Ishikawa (cell line): ENCODE results near the gene MEGF11.

Source experiments
- CEBPB ChIP-seq: IDR thresholded peaks from 2 replicates; pipeline ENCODE4 v1.6.1; 2012
- EP300 ChIP-seq: IDR thresholded peaks from 2 replicates; pipeline ENCODE4 v1.6.1; 2012; ENCODE audit warnings: borderline replicate concordance
- RAD21 ChIP-seq: IDR thresholded peaks from 2 replicates; pipeline ENCODE4 v1.6.1; 2012; ENCODE audit warnings: low read depth
- TCF12 ChIP-seq: IDR thresholded peaks from 2 replicates; pipeline ENCODE4 v1.6.1; 2012; ENCODE audit warnings: low read depth
- YY1 ChIP-seq: IDR thresholded peaks from 2 replicates; pipeline ENCODE4 v1.6.1; 2012; ENCODE audit warnings: low read depth
- ZBTB7A ChIP-seq: IDR thresholded peaks from 2 replicates; pipeline ENCODE4 v1.6.1; 2012; ENCODE audit warnings: low read depth

- TF ChIP-seq CEBPB: no peak
- no peak for TF ChIP-seq ZBTB7A
- TF ChIP-seq RAD21: no peak
- TF ChIP-seq EP300: no peak
- TF ChIP-seq YY1: no peak
- TF ChIP-seq TCF12: no peak
Measured at GRCh38 chr15:66078196-66078928, 175.2 kb downstream of the MEGF11 start.
